NT2/D1 (cell line): ENCODE data around the gene USP35.
"Not testable (repeated sequence)": the region's sequence is repeated elsewhere in the genome, so short reads cannot be mapped to it uniquely, and the experiment has no call there.

Experiments
- DNase-seq: peaks from one replicate; pipeline ENCODE4 v3.0.0-alpha.2; 2011; ENCODE audit warnings: low read depth, low spot score
- H3K27me3 ChIP-seq: 2 replicates; pipeline ENCODE4 v1.6.0; 2011; ENCODE audit warnings: mild to moderate bottlenecking; ENCODE audit not compliant: insufficient read length, insufficient read depth
- H3K36me3 ChIP-seq: 2 replicates; pipeline ENCODE4 v1.6.1; 2011; ENCODE audit warnings: mild to moderate bottlenecking, low read length, mixed read lengths; ENCODE audit not compliant: insufficient read depth, insufficient read length
- H3K4me1 ChIP-seq: 2 replicates; pipeline ENCODE4 v1.5.1; 2011; ENCODE audit not compliant: insufficient read depth, insufficient read length
- H3K4me3 ChIP-seq: 2 replicates; pipeline ENCODE4 v1.5.1; 2011; ENCODE audit warnings: low read depth; ENCODE audit not compliant: insufficient read length
- H3K9ac ChIP-seq: 2 replicates; pipeline ENCODE4 v1.6.0; 2011; ENCODE audit warnings: low read depth; ENCODE audit not compliant: insufficient read length
- H3K9me3 ChIP-seq: 2 replicates; pipeline ENCODE4 v1.5.1; 2011; ENCODE audit warnings: mild to moderate bottlenecking, low read length; ENCODE audit not compliant: insufficient read depth
- SUZ12 ChIP-seq: IDR thresholded peaks from 2 replicates; pipeline ENCODE4 v1.6.1; 2011; ENCODE audit not compliant: insufficient read length, insufficient read depth; ENCODE audit errors: extremely low read depth
- YY1 ChIP-seq: IDR thresholded peaks from 2 replicates; pipeline ENCODE4 v1.6.1; 2011; ENCODE audit not compliant: insufficient read length, insufficient read depth
- ZNF274 ChIP-seq: IDR thresholded peaks from 2 replicates; pipeline ENCODE4 v1.6.1; 2011; ENCODE audit warnings: mild to moderate bottlenecking, low read depth, low read length

Gene USP35

DNA sequence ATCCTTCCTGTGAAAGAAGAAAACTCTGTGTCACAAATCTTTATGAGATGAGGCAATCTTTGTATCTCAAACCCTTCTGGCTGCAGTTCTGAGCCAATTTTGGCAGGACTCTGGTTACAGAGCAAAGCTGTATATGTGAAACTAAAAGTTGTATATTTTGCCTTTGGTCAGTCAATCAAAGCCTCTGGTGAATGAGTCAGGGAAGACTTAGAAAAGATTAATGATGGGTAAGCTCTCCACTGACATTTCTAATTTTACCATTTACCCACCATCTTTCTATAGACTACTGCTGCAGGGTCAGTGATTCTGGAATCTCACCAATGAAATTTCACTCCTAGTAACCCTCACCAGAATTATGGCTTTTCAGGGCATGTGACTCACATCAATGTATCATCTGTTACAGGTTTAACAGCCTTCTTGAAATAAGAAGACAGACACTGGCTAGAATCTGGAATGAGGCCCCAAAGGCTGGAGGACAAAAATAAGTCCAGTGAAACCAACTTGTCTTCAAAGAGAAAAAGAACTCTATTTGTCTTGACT lies 43.3 kb downstream of the USP35 start:
- H3K4me3 ChIP-seq: no peak overlapping the region

DNA sequence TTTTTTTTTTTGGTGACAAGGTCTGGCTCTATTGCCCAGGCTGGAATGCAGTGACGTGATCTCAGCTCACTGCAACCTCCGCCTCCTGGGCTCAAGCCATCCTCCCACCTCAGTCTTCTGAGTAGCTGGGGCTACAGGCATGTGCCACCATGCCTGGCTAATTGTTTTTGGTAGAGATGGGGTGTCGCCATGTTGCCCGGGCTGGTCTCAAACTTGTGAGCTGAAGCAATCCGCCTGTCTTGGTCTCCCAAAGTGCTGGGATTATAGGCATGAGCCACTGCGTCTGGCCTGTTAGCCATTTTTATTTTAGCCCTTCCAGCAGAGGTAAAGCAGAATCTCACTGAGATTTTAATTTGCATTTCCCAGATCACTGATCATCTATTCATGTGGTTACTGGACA lies 44.3 kb downstream of the USP35 start:
- H3K27me3 ChIP-seq, DNase-seq, H3K9me3 ChIP-seq, H3K4me3 ChIP-seq, H3K36me3 ChIP-seq, H3K9ac ChIP-seq, H3K4me1 ChIP-seq: not testable (repeated sequence)

More for the DNA sequence above, 43.3 kb downstream of the USP35 start:
- H3K27me3 ChIP-seq: no peaks in the 10 kb centered on the region
- no peak overlapping the region for H3K9ac ChIP-seq
- DNase-seq: no peak
- no peak for TF ChIP-seq SUZ12
- TF ChIP-seq ZNF274: no peak
- TF ChIP-seq YY1: no peak
- H3K9me3 ChIP-seq: no peaks in the 10 kb centered on the region
- no peaks in the 10 kb centered on the region for H3K4me1 ChIP-seq
- no peaks in the 10 kb centered on the region for H3K36me3 ChIP-seq

DNA sequence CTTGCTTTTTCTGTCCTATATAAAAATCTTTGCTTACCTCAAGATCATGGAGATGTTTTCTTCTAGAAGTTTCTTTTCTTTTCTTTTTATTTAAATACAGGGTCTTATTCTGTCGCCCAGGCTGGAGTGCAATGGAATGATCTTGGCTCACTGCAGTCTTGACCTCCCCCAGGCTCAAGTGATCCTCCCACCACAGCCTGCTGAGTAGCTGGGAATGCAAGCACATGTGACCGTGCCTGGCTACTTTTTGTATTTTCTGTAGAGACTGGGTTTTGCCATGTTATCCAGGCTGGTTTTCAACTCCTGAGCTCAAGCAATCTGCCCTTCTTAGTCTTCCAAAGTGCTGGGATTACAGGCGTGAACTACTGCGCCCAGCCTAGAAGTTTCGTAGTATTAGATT lies 45.3 kb downstream of the USP35 start:
- no peak overlapping the region for H3K4me3 ChIP-seq
- no peak for TF ChIP-seq YY1
- TF ChIP-seq ZNF274: no peak
- no peak for TF ChIP-seq SUZ12
- no peaks in the 10 kb centered on the region for H3K36me3 ChIP-seq
- H3K27me3 ChIP-seq: no peaks in the 10 kb centered on the region
- no peak overlapping the region for H3K9ac ChIP-seq
- no peaks in the 10 kb centered on the region for H3K4me1 ChIP-seq
- DNase-seq: no peak
- H3K9me3 ChIP-seq: no peaks in the 10 kb centered on the region

DNA sequence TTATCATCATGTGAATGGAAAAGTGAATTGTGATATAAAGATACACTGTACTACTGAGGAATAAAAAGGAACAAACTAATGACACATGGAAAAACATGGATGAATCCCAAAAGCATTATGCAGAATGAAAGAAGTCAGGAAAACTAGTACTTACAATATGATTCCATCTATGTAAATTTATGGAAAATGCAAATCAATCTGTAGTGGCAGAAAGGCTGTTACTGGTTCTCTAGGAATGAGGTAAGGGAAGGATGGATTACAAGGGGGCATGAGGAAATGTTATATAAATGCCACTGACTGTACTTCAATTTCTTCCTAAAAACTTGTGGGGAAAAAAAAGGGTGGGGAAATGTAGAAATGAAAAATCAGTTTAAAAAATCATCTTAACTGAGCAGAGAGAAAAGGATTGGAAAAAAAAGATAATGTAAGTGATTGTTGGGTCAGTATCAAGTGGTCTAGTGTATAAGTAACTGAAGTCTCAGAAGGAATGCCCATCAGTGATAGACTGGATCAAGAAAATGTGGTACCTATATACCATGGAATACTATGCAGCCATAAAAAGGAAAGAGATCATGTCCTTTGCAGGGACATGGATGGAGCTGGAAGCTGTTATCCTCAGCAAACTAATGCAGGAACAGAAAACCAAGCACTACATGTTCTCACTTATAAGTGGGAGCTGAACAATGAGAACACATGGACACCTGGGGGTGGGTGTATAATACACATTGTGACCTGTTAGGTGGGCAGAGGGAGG lies 48.8 kb downstream of the USP35 start:
- no peak overlapping the region for H3K4me3 ChIP-seq
- TF ChIP-seq ZNF274: no peak
- no peak for TF ChIP-seq YY1
- TF ChIP-seq SUZ12: no peak
- no peaks in the 10 kb centered on the region for H3K4me1 ChIP-seq
- no peaks in the 10 kb centered on the region for H3K27me3 ChIP-seq
- H3K36me3 ChIP-seq: no peaks in the 10 kb centered on the region
- no peak overlapping the region for H3K9ac ChIP-seq
- DNase-seq: no peak
- H3K9me3 ChIP-seq: no peaks in the 10 kb centered on the region

DNA sequence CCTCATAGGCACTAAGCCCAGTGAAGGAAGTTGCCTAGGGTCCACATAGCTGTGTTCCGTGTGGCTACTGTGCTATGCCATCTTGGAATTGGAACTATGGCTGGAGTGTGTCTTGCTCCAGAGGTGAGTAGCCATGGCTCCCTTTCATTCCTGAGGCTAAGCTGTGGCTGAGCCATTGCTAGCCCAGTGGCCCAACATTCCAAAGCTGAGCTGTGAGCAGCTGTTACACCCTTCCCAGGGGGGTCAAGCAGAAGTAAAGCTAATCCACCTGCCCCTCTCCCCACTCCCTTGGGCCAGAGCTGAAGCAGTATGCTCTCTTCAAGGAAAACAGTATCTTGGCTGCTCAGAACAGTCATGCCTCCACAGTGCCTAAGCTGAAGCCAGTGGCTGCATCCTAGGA lies 51.1 kb downstream of the USP35 start:
- Histone ChIP-seq H3K4me3 (no peak overlapping the region), H3K27me3 (no peaks in the 10 kb centered on the region), H3K4me1 (no peaks in the 10 kb centered on the region), H3K9ac (no peak overlapping the region), H3K36me3 (no peaks in the 10 kb centered on the region), H3K9me3 (no peaks in the 10 kb centered on the region)
- TF ChIP-seq SUZ12: no peak
- TF ChIP-seq ZNF274: no peak
- TF ChIP-seq YY1: no peak
- no peak for DNase-seq

DNA sequence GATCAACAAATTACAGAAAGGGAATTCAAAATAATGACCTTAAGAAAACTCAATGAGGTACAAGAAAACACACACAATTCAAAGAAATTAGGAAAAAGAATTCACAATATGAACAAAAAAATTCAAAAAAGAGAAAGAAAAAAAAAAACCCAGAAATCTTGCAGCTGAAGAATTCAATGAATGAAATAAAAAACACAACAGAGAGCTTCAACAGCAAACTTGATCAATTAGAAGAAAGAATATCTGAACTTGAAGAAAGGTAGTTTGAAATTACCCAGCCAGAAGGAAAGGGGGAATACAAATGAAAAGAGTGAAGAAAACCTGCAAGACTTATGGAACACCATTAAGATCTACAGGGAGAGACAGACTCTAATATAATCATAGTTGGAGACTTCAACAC lies 52.8 kb downstream of the USP35 start:
- Histone ChIP-seq H3K4me3 (no peak overlapping the region), H3K4me1 (no peaks in the 10 kb centered on the region), H3K9ac (no peak overlapping the region), H3K27me3 (no peaks in the 10 kb centered on the region), H3K9me3 (no peaks in the 10 kb centered on the region), H3K36me3 (no peaks in the 10 kb centered on the region)
- TF ChIP-seq ZNF274 (no peak), SUZ12 (no peak), YY1 (no peak)
- no peak for DNase-seq

DNA sequence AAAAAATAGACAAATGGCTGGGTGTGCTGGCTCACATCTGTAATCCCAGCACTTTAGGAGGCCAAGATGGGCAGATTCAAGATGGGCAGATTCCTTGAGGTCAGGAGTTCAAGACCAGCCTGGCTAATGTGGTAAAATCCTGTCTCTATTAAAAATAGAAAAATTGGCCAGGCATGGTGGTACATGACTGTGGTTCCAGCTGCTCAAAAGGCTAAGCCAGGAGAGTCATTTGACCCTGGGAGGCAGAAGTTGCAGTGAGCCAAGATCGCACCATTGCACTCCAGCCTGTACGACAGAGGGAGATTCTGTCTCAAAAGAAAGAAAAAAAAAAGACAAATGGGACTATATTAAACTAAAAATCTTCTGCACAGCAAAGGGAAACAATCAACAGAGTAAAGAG lies 55.4 kb downstream of the USP35 start:
- Histone ChIP-seq H3K9me3 (no peaks in the 10 kb centered on the region), H3K27me3 (no peaks in the 10 kb centered on the region), H3K4me3 (no peak overlapping the region), H3K9ac (no peak overlapping the region), H3K36me3 (no peaks in the 10 kb centered on the region), H3K4me1 (no peaks in the 10 kb centered on the region)
- no peak for DNase-seq
- TF ChIP-seq ZNF274 (no peak), YY1 (no peak), SUZ12 (no peak)
